Progenitor cell of endocrine pancreas (in vitro differentiated cells): ENCODE data around the gene CCDC106. TPM values are rescaled to one million over a fixed set of nuclear protein-coding genes. Genes with fewer than 3 reads are reported as not detected.

Source experiments
- DNase-seq: peaks from one replicate; pipeline ENCODE4 v3.0.0; 2021; ENCODE audit warnings: low spot score; ENCODE audit not compliant: unreplicated experiment
- H3K27ac Mint-ChIP-seq: 2 replicates; pipeline ENCODE4 v1.8.0; 2021; ENCODE audit warnings: mild to moderate bottlenecking, moderate library complexity, mixed read lengths
- H3K27me3 Mint-ChIP-seq: 2 replicates; pipeline ENCODE4 v1.8.0; 2021; ENCODE audit warnings: mixed read lengths
- H3K36me3 Mint-ChIP-seq: 2 replicates; pipeline ENCODE4 v1.8.0; 2022; ENCODE audit warnings: mixed read lengths; ENCODE audit not compliant: insufficient read depth
- H3K4me1 Mint-ChIP-seq: 2 replicates; pipeline ENCODE4 v1.8.0; 2021; ENCODE audit warnings: low read depth, mixed read lengths
- H3K4me3 Mint-ChIP-seq: 2 replicates; pipeline ENCODE4 v1.8.0; 2021; ENCODE audit warnings: low read depth, mild to moderate bottlenecking, moderate library complexity, mixed read lengths
- H3K9me3 Mint-ChIP-seq: 2 replicates; pipeline ENCODE4 v1.8.0; 2021; ENCODE audit warnings: low read depth, mixed read lengths
- CTCF ChIP-seq: fragments of 200-600 bp; sonication (generic); IDR thresholded peaks from one replicate; pipeline ENCODE4 v1.5.0; 2021; ENCODE audit warnings: antibody characterized with exemption, mild to moderate bottlenecking; ENCODE audit not compliant: unreplicated experiment
- total RNA-seq: library from RNA; stranded (reverse); gene quantifications from 2 replicates; pipeline ENCODE4 v1.2.1, GENCODE V29; 2021

CCDC106 gene
- total RNA-seq, 1 donor from 2014 or later, result 23.9 TPM

GRCh38 chr19:55689411-55690108 lies 41.5 kb downstream of the CCDC106 start:
- H3K4me3 Mint-ChIP-seq, result no peak overlapping the region
- H3K36me3 Mint-ChIP-seq, result peaks cover 5% of the 10 kb centered on the region
- no peaks in the 10 kb centered on the region for H3K9me3 Mint-ChIP-seq
- no peak for DNase-seq
- TF ChIP-seq CTCF, result no peak
- H3K4me1 Mint-ChIP-seq, result no peaks in the 10 kb centered on the region
- H3K27ac Mint-ChIP-seq, result no peak overlapping the region
- no peaks in the 10 kb centered on the region for H3K27me3 Mint-ChIP-seq

GRCh38 chr19:55690109-55690768 lies 42.2 kb downstream of the CCDC106 start:
- no peaks in the 10 kb centered on the region for H3K9me3 Mint-ChIP-seq
- H3K27me3 Mint-ChIP-seq, result no peaks in the 10 kb centered on the region
- H3K4me3 Mint-ChIP-seq, result no peak overlapping the region
- no peak for DNase-seq
- no peaks in the 10 kb centered on the region for H3K4me1 Mint-ChIP-seq
- H3K27ac Mint-ChIP-seq, result no peak overlapping the region
- no peak for TF ChIP-seq CTCF
- H3K36me3 Mint-ChIP-seq, result peaks cover 5% of the 10 kb centered on the region

GRCh38 chr19:55690769-55691545 lies 42.9 kb downstream of the CCDC106 start:
- Mint-ChIP-seq H3K36me3 (peaks cover 5% of the 10 kb centered on the region), H3K4me1 (no peaks in the 10 kb centered on the region), H3K4me3 (no peak overlapping the region), H3K27me3 (no peaks in the 10 kb centered on the region), H3K9me3 (no peaks in the 10 kb centered on the region), H3K27ac (no peak overlapping the region)
- no peak for DNase-seq
- no peak for TF ChIP-seq CTCF

GRCh38 chr19:55691561-55692481 lies 43.8 kb downstream of the CCDC106 start:
- H3K9me3 Mint-ChIP-seq, result no peaks in the 10 kb centered on the region
- H3K4me1 Mint-ChIP-seq, result no peaks in the 10 kb centered on the region
- no peaks in the 10 kb centered on the region for H3K27me3 Mint-ChIP-seq
- H3K27ac Mint-ChIP-seq, result no peak overlapping the region
- no peak for TF ChIP-seq CTCF
- DNase-seq, result no peak
- H3K36me3 Mint-ChIP-seq, result peaks cover 5% of the 10 kb centered on the region
- no peak overlapping the region for H3K4me3 Mint-ChIP-seq
